Upper lobe of right lung (tissue), 1 donor: Measurements from ENCODE around the gene SCAF8. TPM values are rescaled to one million over a fixed set of nuclear protein-coding genes. Genes with fewer than 3 reads are reported as not detected.

Experiments used
- ATAC-seq: fragments of 200-7000 bp; cut with Tn5 transposase; one replicate; pipeline ENCODE4 v1.9.1; 2020; ENCODE audit warnings: mild to moderate bottlenecking, moderate library complexity
- DNase-seq: peaks from one replicate; pipeline ENCODE4 v3.0.0-alpha.2; 2020
- H3K27ac ChIP-seq: fragments of 200-600 bp; one replicate; pipeline ENCODE4 v1.8.0; 2022
- H3K27me3 ChIP-seq: fragments of 200-600 bp; one replicate; pipeline ENCODE4 v1.8.0; 2022; ENCODE audit warnings: mild to moderate bottlenecking
- H3K36me3 ChIP-seq: fragments of 200-600 bp; one replicate; pipeline ENCODE4 v1.8.0; 2022
- H3K4me1 ChIP-seq: fragments of 200-600 bp; one replicate; pipeline ENCODE4 v1.8.0; 2022
- H3K4me3 ChIP-seq: fragments of 200-600 bp; one replicate; pipeline ENCODE4 v1.8.0; 2022; ENCODE audit warnings: mild to moderate bottlenecking
- H3K9me3 ChIP-seq: fragments of 200-600 bp; one replicate; pipeline ENCODE4 v1.8.0; 2022
- intact Hi-C: fragments of 100-400 bp; cut with DNase I; formaldehyde crosslinking; loops from one replicate; pipeline ENCODE4 v1.11.0; 2022
- total RNA-seq: library from RNA; stranded (reverse); fragmentation: NEBNext Ultra II Directional; extraction: Animal tissue kit (Norgen Biotek cat#: 25700); gene quantifications from one replicate; pipeline ENCODE4 v1.2.1, GENCODE V29; 2021
- TF ChIP-seq, protein P1 (sequence below): fragments of 200-600 bp; IDR thresholded peaks from one replicate; pipeline ENCODE4 v1.8.0; 2022; ENCODE audit warnings: antibody characterized with exemption
- donor health status: DM: no; HTN: yes; CAD: no; lungs with severe emphysema.

Gene SCAF8
- total RNA-seq, 1 donor from 2014 or later = 38.8 TPM

DNA sequence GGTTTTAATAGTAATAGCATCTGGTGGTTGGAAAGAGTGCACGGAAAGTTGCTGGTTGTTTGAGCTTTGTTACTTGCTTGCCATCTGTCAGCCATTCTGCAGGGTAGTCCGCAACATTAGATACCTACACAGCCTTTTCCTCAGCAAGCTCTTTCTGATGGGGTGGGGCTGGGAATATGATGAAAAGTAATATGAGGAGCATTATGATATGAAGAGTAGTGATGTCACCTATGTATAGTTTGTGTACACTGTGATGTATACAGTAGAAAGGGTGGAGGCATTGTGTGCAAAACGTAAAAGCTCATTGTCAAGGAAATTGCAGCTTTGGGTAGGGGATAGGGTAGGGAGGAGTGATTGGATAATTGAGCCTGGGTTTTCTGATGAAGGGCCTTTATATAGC lies 16.1 kb downstream of the SCAF8 start:
- ATAC-seq = no peak
- no peaks in the 10 kb centered on the region for H3K36me3 ChIP-seq
- TF ChIP-seq, protein P1, sequence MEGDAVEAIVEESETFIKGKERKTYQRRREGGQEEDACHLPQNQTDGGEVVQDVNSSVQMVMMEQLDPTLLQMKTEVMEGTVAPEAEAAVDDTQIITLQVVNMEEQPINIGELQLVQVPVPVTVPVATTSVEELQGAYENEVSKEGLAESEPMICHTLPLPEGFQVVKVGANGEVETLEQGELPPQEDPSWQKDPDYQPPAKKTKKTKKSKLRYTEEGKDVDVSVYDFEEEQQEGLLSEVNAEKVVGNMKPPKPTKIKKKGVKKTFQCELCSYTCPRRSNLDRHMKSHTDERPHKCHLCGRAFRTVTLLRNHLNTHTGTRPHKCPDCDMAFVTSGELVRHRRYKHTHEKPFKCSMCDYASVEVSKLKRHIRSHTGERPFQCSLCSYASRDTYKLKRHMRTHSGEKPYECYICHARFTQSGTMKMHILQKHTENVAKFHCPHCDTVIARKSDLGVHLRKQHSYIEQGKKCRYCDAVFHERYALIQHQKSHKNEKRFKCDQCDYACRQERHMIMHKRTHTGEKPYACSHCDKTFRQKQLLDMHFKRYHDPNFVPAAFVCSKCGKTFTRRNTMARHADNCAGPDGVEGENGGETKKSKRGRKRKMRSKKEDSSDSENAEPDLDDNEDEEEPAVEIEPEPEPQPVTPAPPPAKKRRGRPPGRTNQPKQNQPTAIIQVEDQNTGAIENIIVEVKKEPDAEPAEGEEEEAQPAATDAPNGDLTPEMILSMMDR = no peak
- H3K9me3 ChIP-seq = no peaks in the 10 kb centered on the region
- H3K27me3 ChIP-seq = no peaks in the 10 kb centered on the region
- DNase-seq = no peak
- H3K4me1 ChIP-seq = peaks cover 14% of the 10 kb centered on the region
- no peak overlapping the region for H3K27ac ChIP-seq
- H3K4me3 ChIP-seq = no peak overlapping the region
- intact Hi-C loops = no loop called here

GRCh38 chr6:154751011-154751800 lies 18.0 kb downstream of the SCAF8 start:
- TF ChIP-seq, protein P1 = no peak
- Histone ChIP-seq H3K4me1 (peaks cover 18% of the 10 kb centered on the region), H3K9me3 (no peaks in the 10 kb centered on the region), H3K27ac (no peak overlapping the region), H3K4me3 (no peak overlapping the region), H3K27me3 (no peaks in the 10 kb centered on the region), H3K36me3 (no peaks in the 10 kb centered on the region)
- ATAC-seq (no peak), DNase-seq (no peak)
- intact Hi-C loops = no loop called here

GRCh38 chr6:154752022-154752421 lies 18.8 kb downstream of the SCAF8 start:
- DNase-seq = no peak
- Histone ChIP-seq H3K36me3 (no peaks in the 10 kb centered on the region), H3K27ac (no peak overlapping the region), H3K4me3 (no peak overlapping the region), H3K4me1 (peaks cover 11% of the 10 kb centered on the region), H3K27me3 (no peaks in the 10 kb centered on the region), H3K9me3 (no peaks in the 10 kb centered on the region)
- no peak for ATAC-seq
- intact Hi-C loops = no loop called here
- TF ChIP-seq, protein P1 = no peak

GRCh38 chr6:154754152-154754551 lies 20.9 kb downstream of the SCAF8 start:
- no peak overlapping the region for H3K27ac ChIP-seq
- TF ChIP-seq, protein P1 = no peak
- ATAC-seq = no peak
- no peak for DNase-seq
- H3K9me3 ChIP-seq = no peaks in the 10 kb centered on the region
- H3K4me1 ChIP-seq = peaks cover 5% of the 10 kb centered on the region
- intact Hi-C loops = no loop called here
- no peaks in the 10 kb centered on the region for H3K27me3 ChIP-seq
- no peaks in the 10 kb centered on the region for H3K36me3 ChIP-seq
- H3K4me3 ChIP-seq = no peak overlapping the region

DNA sequence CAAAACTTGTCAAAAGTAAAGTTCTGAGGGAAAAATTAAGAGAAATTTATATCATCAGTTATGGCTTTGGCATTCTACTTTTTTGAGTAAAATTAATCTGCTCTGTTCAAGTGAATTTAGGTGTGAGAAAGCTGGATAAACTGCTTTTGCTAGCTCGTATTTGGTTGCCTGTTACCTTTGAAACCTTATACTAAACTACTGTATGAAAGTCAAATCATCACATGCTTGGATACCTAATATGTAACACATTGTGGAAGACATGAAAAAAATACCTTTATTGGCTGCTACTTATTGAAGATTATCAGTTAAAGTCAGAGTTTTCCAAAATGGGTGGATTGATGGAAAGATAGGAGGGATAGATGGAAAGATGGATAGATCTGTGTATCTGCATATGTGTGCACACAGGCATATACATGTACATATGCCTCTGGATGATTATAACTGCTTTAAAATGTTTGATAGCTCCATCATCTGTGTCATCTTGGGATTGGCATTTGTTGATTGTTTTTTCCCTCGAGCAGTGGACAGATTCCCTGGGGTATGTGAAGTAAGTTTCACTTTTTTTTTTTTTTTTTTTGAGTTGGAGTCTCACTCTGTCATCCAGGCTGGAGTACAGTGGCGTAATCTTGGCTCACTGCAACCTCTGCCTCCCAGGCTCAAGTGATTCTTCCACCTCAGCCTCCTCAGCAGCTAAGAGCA lies 24.3 kb downstream of the SCAF8 start:
- DNase-seq (no peak), ATAC-seq (peak; percentile 39)
- Histone ChIP-seq H3K4me1 (peaks cover 5% of the 10 kb centered on the region), H3K27ac (no peak overlapping the region), H3K36me3 (no peaks in the 10 kb centered on the region), H3K9me3 (no peaks in the 10 kb centered on the region), H3K27me3 (no peaks in the 10 kb centered on the region), H3K4me3 (no peak overlapping the region)
- intact Hi-C loops = no loop called here
- TF ChIP-seq, protein P1 = no peak
